HG03060 (cell line): Measurements from ENCODE around the gene KAT2A.

Source experiments
- ATAC-seq: cut with Tn5 transposase; IDR thresholded peaks from one replicate; pipeline ENCODE4 v1.9.1; 2021; ENCODE audit warnings: low read depth, moderate number of reproducible peaks; ENCODE audit not compliant: unreplicated experiment

Gene KAT2A

GRCh38 chr17:42067371-42068091 is 53.6 kb downstream of the KAT2A start:
- no peak for ATAC-seq

- no peak for ATAC-seq
Observed at GRCh38 chr17:42065201-42065600, 56.0 kb downstream of the KAT2A start.
